NCI-H2171 treated with DMSO at 0.1 percent for 48 hours (cell line): ENCODE results near the gene MAP2K6.
A peak's percentile ranks its signal among the peaks of the same experiment; 100 is the strongest.

Experiments used
- DNase-seq: peaks from one replicate; lab custom pipeline; 2025; lab: John Stamatoyannopoulos, UW

Gene MAP2K6

DNA sequence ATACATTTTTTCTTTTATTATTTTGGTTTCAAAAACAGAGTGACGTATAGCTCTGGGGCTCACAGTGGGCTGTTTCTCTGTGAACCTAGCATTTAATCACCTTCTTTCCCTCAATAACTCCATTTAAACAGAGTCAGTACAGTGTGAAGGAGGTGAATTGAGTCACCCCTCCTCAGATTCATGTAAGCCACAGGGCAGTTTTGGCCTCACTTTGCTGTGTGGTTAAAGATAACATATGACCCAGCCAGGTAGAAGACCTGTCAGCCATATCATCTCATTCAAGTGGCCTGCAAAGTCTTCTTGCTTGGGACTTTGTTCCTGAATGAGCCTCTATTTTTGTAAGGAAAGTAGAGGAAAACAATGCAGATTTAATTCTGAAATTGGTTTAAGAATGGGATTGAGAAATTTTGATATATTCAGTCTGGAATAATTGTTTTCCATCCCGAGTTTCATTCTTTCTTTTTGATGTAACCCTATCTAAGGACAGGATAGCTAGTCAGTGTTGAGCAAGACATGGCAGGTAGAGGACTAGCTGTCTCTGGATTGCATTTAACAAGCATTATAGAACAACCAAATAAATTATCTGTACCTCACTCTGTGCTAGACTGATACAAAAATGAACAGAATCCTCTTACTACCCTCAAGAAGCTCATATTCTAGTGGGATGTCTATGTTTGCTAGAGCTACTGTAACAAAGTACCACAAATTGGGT, 13.1 kb downstream of the MAP2K6 start:
- DNase-seq, result no peak

DNA sequence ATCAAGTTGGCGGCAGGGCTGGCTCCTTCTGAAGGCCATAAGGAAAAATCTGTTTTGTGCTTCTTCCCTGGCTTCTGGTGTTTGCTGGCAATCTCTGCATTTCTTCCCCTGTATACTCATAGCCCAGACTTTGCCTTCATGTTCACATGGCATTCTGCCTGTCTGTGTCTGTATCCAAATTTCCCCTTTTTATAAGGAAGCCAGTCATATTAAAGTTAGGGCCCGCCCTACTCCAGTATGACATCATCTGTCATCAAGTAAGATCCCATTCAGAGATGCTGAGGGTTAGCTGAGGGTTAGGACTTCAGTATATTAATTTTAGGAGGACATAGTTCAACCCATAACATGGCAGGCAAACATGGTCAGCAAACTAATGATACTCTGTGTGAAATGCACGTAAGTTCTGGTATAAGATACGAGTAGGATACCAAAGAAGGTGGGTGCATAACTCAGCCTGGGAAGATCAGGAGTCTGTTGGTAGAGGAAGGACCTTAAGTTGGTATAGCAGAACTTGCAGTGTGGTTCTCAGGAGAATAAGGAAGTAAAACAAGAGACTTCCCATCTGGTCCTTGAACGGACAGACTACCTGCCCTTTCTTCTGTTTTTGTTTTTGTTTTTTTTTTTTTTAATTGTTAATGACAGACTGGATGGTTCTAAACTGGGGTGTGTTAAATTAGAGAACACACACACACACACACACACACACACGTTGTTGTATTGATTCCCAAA, 13.9 kb downstream of the MAP2K6 start:
- DNase-seq, result no peak

DNA sequence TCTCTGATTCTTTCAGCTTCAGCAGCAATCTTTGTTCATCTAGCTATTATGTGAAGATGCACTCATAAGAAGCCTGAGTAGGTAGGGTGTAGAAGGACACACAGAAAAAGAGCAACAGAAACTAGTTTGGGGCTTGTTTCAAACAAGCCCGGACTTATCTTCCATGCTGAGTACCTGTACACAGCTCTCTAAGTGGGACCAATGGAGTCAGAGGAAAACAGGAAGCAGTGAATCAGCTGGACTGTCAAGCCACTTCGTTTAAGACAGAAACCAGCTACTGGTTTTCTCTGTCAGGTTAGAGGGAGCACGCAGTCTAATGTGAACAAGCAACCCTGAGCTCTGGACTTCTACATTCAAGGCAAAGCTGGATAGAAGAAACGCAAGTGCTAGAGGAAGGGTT, 16.0 kb downstream of the MAP2K6 start:
- no peak for DNase-seq

- DNase-seq, result no peak
Measured at GRCh38 chr17:69431835-69432234, 17.3 kb downstream of the MAP2K6 start.

GRCh38 chr17:69433093-69433492, 18.6 kb downstream of the MAP2K6 start:
- DNase-seq, result no peak

DNA sequence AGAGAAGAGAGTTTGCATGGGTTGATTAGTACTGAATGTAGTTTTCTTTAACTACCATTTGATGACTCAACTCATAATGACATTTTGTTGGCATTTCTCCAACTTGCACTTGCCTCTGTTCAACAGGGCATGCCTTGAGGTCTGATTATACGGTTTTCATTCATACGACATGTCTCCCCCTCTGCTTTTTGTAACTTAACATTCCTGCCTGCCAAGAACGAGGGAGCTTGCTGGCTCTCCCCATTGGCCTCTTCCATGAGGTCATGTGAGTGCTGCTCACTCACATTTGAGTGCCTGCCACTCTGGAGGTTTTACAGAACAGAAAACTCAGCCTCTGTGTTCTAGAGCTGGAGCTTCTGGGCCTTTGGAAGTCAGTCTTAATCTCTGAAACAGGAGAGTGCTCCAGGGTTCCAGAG, 19.7 kb downstream of the MAP2K6 start:
- DNase-seq, result peak; percentile 37

DNA sequence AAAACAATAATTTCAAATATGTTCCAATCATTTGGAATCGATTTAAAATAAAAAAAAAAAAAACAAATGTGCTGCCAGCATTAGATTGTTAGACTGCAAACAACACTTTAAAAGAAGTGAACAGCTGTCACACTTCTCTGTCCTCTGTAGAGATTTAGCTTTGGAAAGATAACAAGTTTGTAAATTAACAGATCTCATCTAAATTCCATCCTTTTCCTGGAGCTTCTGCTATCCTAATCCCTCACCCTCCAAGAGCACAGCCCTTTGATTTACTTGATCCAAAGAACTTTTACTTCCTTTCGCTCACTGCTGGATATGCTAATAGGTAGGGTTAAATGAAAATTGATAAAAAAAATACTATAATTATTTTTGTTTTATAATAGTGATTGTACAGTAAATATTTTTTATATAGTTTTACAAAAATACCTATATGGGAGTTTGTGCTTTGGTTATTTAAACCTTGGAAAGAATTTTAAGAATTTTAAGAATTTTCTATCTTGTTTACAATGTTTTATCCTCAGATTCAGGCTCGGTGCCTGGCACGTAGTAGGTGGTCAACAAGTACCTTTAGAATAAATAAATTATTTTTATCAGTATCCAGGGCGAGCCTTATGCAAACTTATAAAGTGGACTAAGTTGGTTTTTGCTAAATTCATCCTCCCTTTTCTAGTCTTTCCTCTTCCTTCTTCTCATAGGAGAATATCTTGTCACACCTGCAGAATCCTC, 21.6 kb downstream of the MAP2K6 start:
- no peak for DNase-seq

DNA sequence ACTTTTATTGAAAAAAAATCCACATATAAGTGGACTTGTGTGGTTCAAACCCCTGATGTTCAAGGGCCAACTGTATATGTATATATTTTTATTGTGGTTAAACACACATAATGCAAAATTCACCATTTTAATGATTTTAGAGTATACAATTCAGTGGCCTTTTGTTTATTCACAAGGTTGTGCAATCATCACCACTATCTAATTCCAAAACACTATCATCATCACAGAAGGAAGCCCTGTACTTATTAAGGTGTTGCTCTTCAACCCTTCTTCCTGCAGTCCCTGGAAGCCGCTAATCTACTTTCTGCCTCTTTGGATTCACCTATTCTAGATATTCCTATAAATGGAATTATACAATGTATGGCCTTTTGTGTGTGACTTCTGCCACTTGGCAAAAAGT, 23.0 kb downstream of the MAP2K6 start:
- DNase-seq, result no peak

- DNase-seq, result no peak
Measured at GRCh38 chr17:69438776-69439175, 24.3 kb downstream of the MAP2K6 start.

DNA sequence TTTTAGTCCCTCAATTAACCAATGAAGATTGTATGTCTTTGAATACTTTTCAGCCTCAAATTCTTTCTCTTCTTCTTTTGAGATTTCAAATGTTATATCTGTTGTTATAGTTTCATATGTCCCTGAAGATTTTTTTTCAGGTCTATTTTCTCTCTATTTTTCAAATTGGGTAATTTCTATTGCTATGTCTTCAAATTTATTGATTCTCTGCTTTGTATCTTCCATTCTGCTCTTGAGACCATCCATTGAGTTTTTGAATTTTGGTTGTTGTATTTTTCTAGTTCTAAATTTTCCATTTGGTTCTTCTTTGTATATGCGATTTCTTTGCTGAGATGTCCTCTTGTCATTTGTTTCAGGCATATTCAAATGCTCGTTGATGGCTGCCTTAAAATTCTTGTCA, 26.7 kb downstream of the MAP2K6 start:
- no peak for DNase-seq

GRCh38 chr17:69443138-69443537, 28.6 kb downstream of the MAP2K6 start:
- DNase-seq, result no peak

DNA sequence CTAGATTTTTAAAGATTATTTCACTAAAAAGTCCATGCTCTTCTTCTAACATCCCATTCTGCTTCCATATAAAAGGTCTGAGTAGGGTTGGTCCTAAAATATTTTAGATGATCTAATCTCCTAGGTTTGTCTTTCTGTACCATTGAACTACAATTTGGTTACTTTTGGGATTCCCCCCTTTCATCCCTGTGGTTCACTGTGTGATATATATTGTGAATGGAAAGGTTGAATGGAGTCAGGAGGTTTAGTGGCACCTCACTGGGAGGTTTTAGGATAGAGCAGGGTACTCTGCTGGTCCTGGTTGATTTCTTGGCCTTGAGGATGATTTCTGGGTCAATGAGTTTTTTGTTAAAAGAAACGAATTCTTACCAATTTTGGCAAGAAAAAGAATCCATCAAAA, 29.5 kb downstream of the MAP2K6 start:
- DNase-seq, result no peak

GRCh38 chr17:69445132-69445531, 30.6 kb downstream of the MAP2K6 start:
- DNase-seq, result no peak

GRCh38 chr17:69447726-69448125, 33.2 kb downstream of the MAP2K6 start:
- DNase-seq, result no peak

GRCh38 chr17:69448431-69449102, 34.1 kb downstream of the MAP2K6 start:
- DNase-seq, result no peak

GRCh38 chr17:69450131-69450530, 35.6 kb downstream of the MAP2K6 start:
- DNase-seq, result no peak

DNA sequence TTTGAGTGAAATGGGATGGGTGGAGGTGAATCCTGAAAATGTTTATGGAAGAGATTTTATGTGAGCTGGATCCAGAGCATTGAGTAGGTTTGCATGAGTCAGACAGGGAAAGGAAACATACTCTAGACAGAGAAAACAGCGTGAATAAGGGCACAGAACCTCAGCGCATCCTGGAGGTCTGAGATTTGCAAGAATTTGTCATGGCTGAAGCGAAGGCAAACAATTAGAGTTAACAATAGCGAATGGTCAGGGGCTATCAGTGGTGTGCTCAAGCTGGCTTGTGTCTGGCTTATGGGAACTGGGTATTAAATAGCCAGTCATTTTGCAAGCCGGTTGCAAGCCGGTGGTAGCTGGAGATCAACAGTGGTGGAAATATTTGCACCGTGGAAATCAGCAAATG, 36.4 kb downstream of the MAP2K6 start:
- no peak for DNase-seq

- DNase-seq, result no peak
Measured at GRCh38 chr17:69451416-69452394, 37.2 kb downstream of the MAP2K6 start.

GRCh38 chr17:69452664-69453260, 38.3 kb downstream of the MAP2K6 start:
- DNase-seq, result no peak

DNA sequence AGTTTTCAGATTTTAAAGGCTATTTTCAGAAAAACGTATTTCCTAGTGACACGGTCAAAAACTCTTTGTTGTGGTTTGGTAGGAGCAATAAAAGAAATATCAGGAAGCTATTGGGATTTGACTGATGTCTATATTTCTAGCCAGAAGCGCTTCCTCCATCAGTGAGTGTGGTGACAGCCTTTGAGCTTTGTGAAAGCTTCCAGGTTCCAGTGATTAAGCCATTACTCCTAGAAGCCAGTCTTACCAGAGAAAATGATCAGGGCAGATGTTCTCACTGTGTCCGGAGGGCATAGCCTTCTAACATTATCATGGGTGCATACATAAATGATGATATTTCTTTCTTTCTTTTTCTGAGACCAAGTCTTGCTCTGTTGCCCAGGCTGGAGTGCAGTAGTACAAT, 39.6 kb downstream of the MAP2K6 start:
- no peak for DNase-seq

DNA sequence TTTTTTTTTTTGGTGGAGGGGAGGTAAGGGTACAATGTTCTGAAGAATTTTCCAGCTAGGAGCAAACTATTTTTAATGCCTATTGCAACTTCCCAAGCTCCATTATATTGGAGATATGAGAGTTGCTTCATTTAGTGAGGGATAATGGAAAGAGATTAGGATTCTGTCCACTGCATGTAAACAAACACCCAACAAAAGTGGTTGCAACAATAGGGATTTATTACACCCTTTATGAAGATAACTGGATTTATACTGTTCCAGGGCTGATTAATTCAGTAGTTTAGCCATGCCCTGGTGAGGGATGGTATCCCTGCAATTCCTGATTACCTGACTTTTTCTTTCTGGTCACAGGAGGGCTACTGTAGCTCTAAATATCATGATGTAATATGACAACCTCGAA, 40.5 kb downstream of the MAP2K6 start:
- no peak for DNase-seq
